ENCODE measurements around the gene GDAP2. TPM values are rescaled to one million over a fixed set of nuclear protein-coding genes. Genes with fewer than 3 reads are reported as not detected.
"Not testable (repeated sequence)": the region's sequence is repeated elsewhere in the genome, so short reads cannot be mapped to it uniquely, and the experiment has no call there.

Gene GDAP2
- total RNA-seq, 4 donors from 2014 or later, result 9.1 to 25.0 (median 16.2) TPM

GRCh38 chr1:117859901-117860300 is 69.5 kb downstream of the GDAP2 start:
- no peaks in the 10 kb centered on the region for H3K9me3 ChIP-seq
- intact Hi-C loops (cut with DNase I), result no loop called here
- 91 to 94% methylated on average over 4 of the region's 4 CpGs for WGBS, 2 donors
- TF ChIP-seq CTCF (IDR thresholded peaks at IDR 0.05), result no peak
- no peak for TF ChIP-seq POLR2A (IDR thresholded peaks at IDR 0.05)
- DNase-seq, result no peak
- H3K4me3 ChIP-seq, result no peak overlapping the region
- no peak overlapping the region for H3K27ac ChIP-seq
- H3K36me3 ChIP-seq, result peaks cover 0 to 22% (median 0%) of the 10 kb centered on the region in 3 donors
- no peaks in the 10 kb centered on the region for H3K27me3 ChIP-seq
- H3K4me1 ChIP-seq, result no peaks in the 10 kb centered on the region

GRCh38 chr1:117857418-117857817 is 72.0 kb downstream of the GDAP2 start:
- TF ChIP-seq POLR2A (IDR thresholded peaks at IDR 0.05), result no peak
- TF ChIP-seq CTCF (IDR thresholded peaks at IDR 0.05), result no peak
- no peak overlapping the region for H3K4me3 ChIP-seq
- H3K4me1 ChIP-seq, result no peaks in the 10 kb centered on the region
- 60 to 66% methylated on average over 3 of the region's 3 CpGs for whole genome bisulfite sequencing, 2 donors
- H3K27ac ChIP-seq, result no peak overlapping the region
- no peak for DNase-seq
- H3K36me3 ChIP-seq, result peaks cover 0 to 4% (median 0%) of the 10 kb centered on the region in 3 donors
- H3K9me3 ChIP-seq, result no peaks in the 10 kb centered on the region
- H3K27me3 ChIP-seq, result no peaks in the 10 kb centered on the region
- intact Hi-C loops (cut with DNase I), result no loop called here

GRCh38 chr1:117852853-117853553 is 76.4 kb downstream of the GDAP2 start:
- WGBS, 2 donors, result 63% methylated on average over 1 of the region's 1 CpG
- no peaks in the 10 kb centered on the region for H3K36me3 ChIP-seq
- TF ChIP-seq CTCF (IDR thresholded peaks at IDR 0.05), result no peak
- TF ChIP-seq POLR2A (IDR thresholded peaks at IDR 0.05), result no peak

GRCh38 chr1:117851687-117852086 is 77.7 kb downstream of the GDAP2 start:
- Histone ChIP-seq H3K9me3 (no peaks in the 10 kb centered on the region), H3K4me1 (no peaks in the 10 kb centered on the region), H3K4me3 (no peak overlapping the region), H3K27me3 (no peaks in the 10 kb centered on the region), H3K36me3 (no peaks in the 10 kb centered on the region), H3K27ac (no peak overlapping the region)
- no peak for TF ChIP-seq CTCF (IDR thresholded peaks at IDR 0.05)
- no peak for TF ChIP-seq POLR2A (IDR thresholded peaks at IDR 0.05)
- intact Hi-C loops (cut with DNase I), result no loop called here
- no peak for DNase-seq
- 82% methylated on average over 2 of the region's 2 CpGs for WGBS, 2 donors

More at GRCh38 chr1:117852853-117853553, 76.4 kb downstream of the GDAP2 start:
- Histone ChIP-seq H3K9me3 (no peaks in the 10 kb centered on the region), H3K4me3 (no peak overlapping the region), H3K27me3 (no peaks in the 10 kb centered on the region), H3K4me1 (no peaks in the 10 kb centered on the region), H3K27ac (no peak overlapping the region)
- DNase-seq, result no peak
- intact Hi-C loops (cut with DNase I), result no loop called here

- no peak for TF ChIP-seq POLR2A (IDR thresholded peaks at IDR 0.05)
- no peak for TF ChIP-seq CTCF (IDR thresholded peaks at IDR 0.05)
- Histone ChIP-seq H3K4me1 (no peaks in the 10 kb centered on the region), H3K27ac (no peak overlapping the region), H3K9me3 (peaks cover 0 to 5% (median 0%) of the 10 kb centered on the region in 3 donors), H3K27me3 (no peaks in the 10 kb centered on the region), H3K4me3 (no peak overlapping the region), H3K36me3 (no peaks in the 10 kb centered on the region)
- DNase-seq, result no peak
- intact Hi-C loops (cut with DNase I), result no loop called here
- 79% methylated on average over 7 of the region's 7 CpGs for WGBS, 2 donors
Measured at GRCh38 chr1:117846674-117847425, 82.6 kb downstream of the GDAP2 start.

- intact Hi-C loops (cut with DNase I); DNase-seq; H3K9me3 ChIP-seq; H3K4me3 ChIP-seq; H3K27me3 ChIP-seq; H3K4me1 ChIP-seq; H3K36me3 ChIP-seq; H3K27ac ChIP-seq: not testable (repeated sequence)
Measured at GRCh38 chr1:117844478-117844877, 84.9 kb downstream of the GDAP2 start.
